Kidney epithelial cell (primary cell): ENCODE data around the gene LYST. TPM values are rescaled to one million over a fixed set of nuclear protein-coding genes. Genes with fewer than 3 reads are reported as not detected.
A peak's percentile ranks its signal among the peaks of the same experiment; 100 is the strongest.
"Not testable (repeated sequence)": the region's sequence is repeated elsewhere in the genome, so short reads cannot be mapped to it uniquely, and the experiment has no call there.

Experiments used
- DNase-seq: peaks from one replicate; pipeline ENCODE4 v3.0.0-alpha.2; 2010; ENCODE audit warnings: low read depth
- H3K27me3 ChIP-seq: 2 replicates; pipeline ENCODE4 v1.6.0; 2011; ENCODE audit warnings: low read length; ENCODE audit not compliant: control insufficient read depth, insufficient read depth
- H3K36me3 ChIP-seq: 2 replicates; pipeline ENCODE4 v1.5.1; 2011; ENCODE audit warnings: low read length; ENCODE audit not compliant: control insufficient read depth, insufficient read depth
- H3K4me3 ChIP-seq: 2 replicates; pipeline ENCODE4 v1.5.1; 2011; ENCODE audit warnings: low read depth, mild to moderate bottlenecking, control low read depth, low read length
- total RNA-seq: library from RNA; depleted of rRNA; stranded (reverse); fragments of >200 nt; gene quantifications from 2 replicates; pipeline ENCODE4 v1.2.3, GENCODE V29; 2015
- TF ChIP-seq, protein P1 (sequence below): IDR thresholded peaks from 2 replicates; pipeline ENCODE4 v1.5.1; 2011; ENCODE audit warnings: mild to moderate bottlenecking, moderate library complexity, low read length, control low read depth, inconsistent platforms; ENCODE audit not compliant: insufficient read depth, poor library complexity, severe bottlenecking

Gene LYST
- total RNA-seq, 1 donor from 2014 or later: 12.7 TPM

DNA sequence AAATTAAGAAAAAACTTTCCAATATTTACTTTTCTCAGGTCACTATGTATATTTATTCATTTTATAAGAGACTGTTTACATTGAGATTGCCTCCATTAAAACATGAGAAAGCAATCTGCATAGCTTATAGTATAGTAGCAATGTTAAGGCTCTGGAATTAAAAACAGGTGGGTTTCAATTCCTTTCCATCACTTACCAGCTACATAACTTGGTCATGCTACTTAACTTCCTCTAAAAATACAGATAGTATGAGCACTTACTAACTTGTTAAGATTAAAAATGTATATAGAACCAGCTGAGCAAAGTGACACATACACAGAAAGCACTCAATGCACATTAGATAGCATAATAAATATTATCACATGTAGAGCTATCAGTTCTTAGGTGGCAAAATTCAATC lies 76.6 kb downstream of the LYST start:
- no peak for DNase-seq
- Histone ChIP-seq H3K36me3 (no peaks in the 10 kb centered on the region), H3K27me3 (no peaks in the 10 kb centered on the region), H3K4me3 (no peak overlapping the region)
- TF ChIP-seq, protein P1, sequence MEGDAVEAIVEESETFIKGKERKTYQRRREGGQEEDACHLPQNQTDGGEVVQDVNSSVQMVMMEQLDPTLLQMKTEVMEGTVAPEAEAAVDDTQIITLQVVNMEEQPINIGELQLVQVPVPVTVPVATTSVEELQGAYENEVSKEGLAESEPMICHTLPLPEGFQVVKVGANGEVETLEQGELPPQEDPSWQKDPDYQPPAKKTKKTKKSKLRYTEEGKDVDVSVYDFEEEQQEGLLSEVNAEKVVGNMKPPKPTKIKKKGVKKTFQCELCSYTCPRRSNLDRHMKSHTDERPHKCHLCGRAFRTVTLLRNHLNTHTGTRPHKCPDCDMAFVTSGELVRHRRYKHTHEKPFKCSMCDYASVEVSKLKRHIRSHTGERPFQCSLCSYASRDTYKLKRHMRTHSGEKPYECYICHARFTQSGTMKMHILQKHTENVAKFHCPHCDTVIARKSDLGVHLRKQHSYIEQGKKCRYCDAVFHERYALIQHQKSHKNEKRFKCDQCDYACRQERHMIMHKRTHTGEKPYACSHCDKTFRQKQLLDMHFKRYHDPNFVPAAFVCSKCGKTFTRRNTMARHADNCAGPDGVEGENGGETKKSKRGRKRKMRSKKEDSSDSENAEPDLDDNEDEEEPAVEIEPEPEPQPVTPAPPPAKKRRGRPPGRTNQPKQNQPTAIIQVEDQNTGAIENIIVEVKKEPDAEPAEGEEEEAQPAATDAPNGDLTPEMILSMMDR: no peak

DNA sequence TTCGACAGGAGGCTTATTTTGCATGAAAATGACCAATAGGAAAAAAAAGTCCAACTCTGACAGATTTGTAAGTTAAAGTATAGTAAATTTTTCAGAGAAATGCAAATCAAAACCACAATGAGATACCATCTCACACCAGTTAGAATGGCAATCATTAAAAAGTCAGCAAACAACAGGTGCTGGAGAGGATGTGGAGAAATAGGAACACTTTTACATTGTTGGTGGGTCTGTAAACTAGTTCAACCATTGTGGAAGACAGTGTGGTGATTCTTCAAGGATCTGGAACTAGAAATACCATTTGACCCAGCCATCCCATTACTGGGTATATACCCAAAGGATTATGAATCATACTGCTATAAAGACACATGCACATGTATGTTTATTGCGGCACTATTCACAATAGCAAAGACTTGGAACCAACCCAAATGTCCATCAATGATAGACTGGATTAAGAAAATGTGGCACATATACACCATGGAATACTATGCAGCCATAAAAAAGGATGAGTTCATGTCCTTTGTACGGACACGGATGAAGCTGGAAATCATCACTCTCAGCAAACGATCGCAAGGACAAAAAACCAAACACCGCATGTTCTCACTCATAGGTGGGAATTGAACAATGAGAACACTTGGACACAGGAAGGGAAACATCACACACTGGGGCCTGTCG lies 80.3 kb downstream of the LYST start:
- H3K27me3 ChIP-seq, DNase-seq, H3K4me3 ChIP-seq, H3K36me3 ChIP-seq: not testable (repeated sequence)

DNA sequence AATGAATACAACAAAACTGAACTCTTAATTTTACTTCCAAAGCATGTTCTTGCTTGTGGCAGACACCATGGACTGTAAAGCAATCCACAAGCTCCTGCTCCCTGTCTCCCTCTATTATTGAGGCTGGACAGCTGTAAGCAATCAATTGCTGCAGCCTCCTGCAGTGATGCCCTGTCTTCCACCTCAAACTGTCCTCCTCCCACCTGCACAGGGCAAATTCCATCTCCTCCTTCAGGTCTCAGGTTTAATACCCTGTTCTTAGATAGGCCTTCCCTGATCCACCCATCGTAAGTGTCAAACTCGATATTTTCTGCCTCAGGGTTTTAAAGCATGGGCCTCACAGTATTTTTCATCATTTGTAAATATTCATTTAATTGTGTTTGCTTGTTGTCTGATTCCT lies 81.8 kb downstream of the LYST start:
- TF ChIP-seq, protein P1: no peak
- no peak for DNase-seq
- Histone ChIP-seq H3K36me3 (no peaks in the 10 kb centered on the region), H3K27me3 (no peaks in the 10 kb centered on the region), H3K4me3 (no peak overlapping the region)

DNA sequence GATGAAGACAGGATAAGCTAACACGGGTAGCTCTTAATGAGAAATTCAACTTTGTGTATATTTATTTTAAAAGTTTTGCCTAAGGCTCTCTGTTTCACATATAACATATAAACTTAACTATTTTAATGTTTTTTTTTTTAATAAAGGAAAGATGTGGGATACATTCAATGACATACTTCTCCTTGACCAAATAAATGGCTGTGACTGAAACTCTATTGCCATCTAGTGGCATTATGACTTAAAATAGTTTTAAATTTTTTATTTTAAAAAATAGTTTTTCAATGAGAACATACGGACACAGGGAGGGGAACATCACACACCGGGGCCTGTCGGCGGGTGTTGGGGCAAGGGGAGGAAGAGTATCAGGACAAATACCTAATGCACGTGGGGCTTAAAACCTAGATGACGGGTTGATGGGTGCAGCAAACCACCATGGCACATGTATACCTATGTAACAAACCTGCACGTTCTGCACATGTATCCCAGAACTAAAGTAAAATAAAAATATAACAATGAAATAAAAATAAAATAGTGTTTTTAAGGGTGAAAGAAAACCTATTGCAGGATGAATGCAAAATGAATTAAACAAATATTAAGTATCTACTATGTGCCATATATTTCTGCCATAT lies 83.4 kb downstream of the LYST start:
- Histone ChIP-seq H3K36me3 (no peaks in the 10 kb centered on the region), H3K27me3 (no peaks in the 10 kb centered on the region), H3K4me3 (no peak overlapping the region)
- peak; percentile 2 for DNase-seq
- TF ChIP-seq, protein P1: peak; percentile 40

DNA sequence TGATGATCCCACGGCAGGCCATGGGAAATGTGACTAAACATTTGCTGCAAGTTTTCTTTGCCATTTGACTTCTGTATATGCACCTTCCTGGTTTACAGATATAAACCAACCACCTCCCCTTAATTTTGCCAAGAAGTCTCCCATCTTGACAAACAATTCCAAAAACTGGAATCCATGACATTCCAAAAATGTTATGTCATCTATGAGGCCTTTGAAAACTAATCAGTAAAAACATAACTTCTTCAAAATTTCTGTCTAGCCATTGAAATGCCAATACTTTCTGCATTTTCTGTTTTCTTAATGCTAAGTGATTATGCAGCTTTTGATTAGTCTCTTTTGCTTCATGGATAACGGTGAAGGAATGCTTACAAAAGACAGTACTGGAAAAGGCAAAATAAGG lies 84.1 kb downstream of the LYST start:
- Histone ChIP-seq H3K4me3 (no peak overlapping the region), H3K36me3 (no peaks in the 10 kb centered on the region), H3K27me3 (no peaks in the 10 kb centered on the region)
- TF ChIP-seq, protein P1: no peak
- DNase-seq: no peak

DNA sequence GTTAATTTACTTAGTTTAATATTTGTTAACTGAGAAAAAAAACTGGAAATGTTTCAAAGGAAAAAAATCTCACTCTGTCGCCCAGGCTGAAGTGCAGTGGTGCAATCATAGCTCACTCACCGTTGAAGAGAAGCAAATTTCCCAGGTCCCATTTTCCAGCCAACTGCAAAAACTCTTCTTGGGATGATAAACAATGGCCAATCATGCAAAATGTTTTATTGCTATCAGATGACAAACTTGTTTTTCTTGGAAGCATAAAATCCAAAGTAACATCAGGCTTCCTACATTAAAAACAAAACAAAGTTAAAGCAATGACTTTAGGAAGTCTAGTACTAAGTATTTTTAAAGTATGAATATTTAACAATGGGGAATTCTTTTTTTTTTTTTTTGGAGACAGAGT lies 84.9 kb downstream of the LYST start:
- Histone ChIP-seq H3K4me3 (no peak overlapping the region), H3K36me3 (no peaks in the 10 kb centered on the region), H3K27me3 (no peaks in the 10 kb centered on the region)
- TF ChIP-seq, protein P1: no peak
- no peak for DNase-seq
